ENCODE measurements around the gene LIMS1. TPM values are rescaled to one million over a fixed set of nuclear protein-coding genes. Genes with fewer than 3 reads are reported as not detected.

The LIMS1 gene
- total and polyA plus RNA-seq, 2 experiments from 2014 or later, result 28.6 to 36.9 TPM

- TF ChIP-seq EZH2phosphoT487 (IDR thresholded peaks at IDR 0.05; ENCODE audit: unreplicated experiment) (no peak), CREB1 (CRISPR knock-in tag; IDR thresholded peaks at IDR 0.05; ENCODE audit: low read depth) (no peak), ETS1 (IDR thresholded peaks at IDR 0.05) (no peak), REST (IDR thresholded peaks at IDR 0.05; ENCODE audit: unreplicated experiment) (no peak), ZNF114 (CRISPR knock-in tag; IDR thresholded peaks at IDR 0.05) (no peak), POLR2AphosphoS5 (IDR thresholded peaks at IDR 0.05; ENCODE audit: low read depth) (no peak), JUNB (IDR thresholded peaks at IDR 0.05; ENCODE audit: unreplicated experiment) (no peak)
These were observed 20.3 kb downstream of the LIMS1 start (continued) for GRCh38 chr2:108554528-108554927.

- no peak overlapping the region for H3K27ac ChIP-seq (ENCODE audit: low read depth)
- ATAC-seq, result no peak
- H3K9me3 Mint-ChIP-seq, result no peaks in the 10 kb centered on the region
- TF ChIP-seq JUNB (IDR thresholded peaks at IDR 0.05; ENCODE audit: unreplicated experiment), result no peak
- no peak for TF ChIP-seq EZH2phosphoT487 (IDR thresholded peaks at IDR 0.05; ENCODE audit: unreplicated experiment)
- no peak for TF ChIP-seq ETS1 (IDR thresholded peaks at IDR 0.05)
- no peak for TF ChIP-seq ZNF462 (CRISPR knock-in tag; IDR thresholded peaks at IDR 0.05)
- no peak for TF ChIP-seq CTCF (conservative IDR thresholded peaks at IDR 0.05; ENCODE audit: low read depth in 2 of 2)
- no peak for TF ChIP-seq STAT1 (IDR thresholded peaks at IDR 0.05; ENCODE audit: unreplicated experiment)
- TF ChIP-seq ZNF331 (CRISPR knock-in tag; IDR thresholded peaks at IDR 0.05; ENCODE audit: low read depth), result no peak
- no peak for TF ChIP-seq CREB1 (CRISPR knock-in tag; IDR thresholded peaks at IDR 0.05; ENCODE audit: low read depth)
- no peak for TF ChIP-seq ZNF114 (CRISPR knock-in tag; IDR thresholded peaks at IDR 0.05)
- no peak for TF ChIP-seq POLR2AphosphoS5 (IDR thresholded peaks at IDR 0.05; ENCODE audit: low read depth)
These were observed 21.3 kb downstream of the LIMS1 start for GRCh38 chr2:108555572-108555971.

More at GRCh38 chr2:108555572-108555971, 21.3 kb downstream of the LIMS1 start:
- Histone ChIP-seq H4K20me1 (replicated peaks; ENCODE audit: insufficient read depth) (no peaks in the 10 kb centered on the region), H3K9me2 (ENCODE audit: insufficient read depth) (no peaks in the 10 kb centered on the region), H3K4me1 (ENCODE audit: insufficient read depth) (peaks cover 26% of the 10 kb centered on the region), H3K4me3 (no peak overlapping the region), H3K36me3 (ENCODE audit: insufficient read depth) (no peaks in the 10 kb centered on the region), H3F3A (replicated peaks; ENCODE audit: low read depth) (0 out of 2 replicates have a peak, but pooled peaks cover 3% of the 10 kb centered on the region), H2AFZ (no peak overlapping the region), H3K27me3 (ENCODE audit: insufficient read depth) (no peaks in the 10 kb centered on the region), H3K4me2 (no peak overlapping the region), H3K79me2 (replicated peaks; ENCODE audit: insufficient read depth) (peaks cover 75% of the 10 kb centered on the region)
- Mint-ChIP-seq H3K4me3 (no peak overlapping the region), H3K27ac (no peak overlapping the region), H3K27me3 (ENCODE audit: insufficient read depth, low read depth, poor library complexity) (no peaks in the 10 kb centered on the region), H3K4me1 (peaks cover 18% of the 10 kb centered on the region), H3K36me3 (ENCODE audit: low read depth) (no peaks in the 10 kb centered on the region)
- no peak for DNase-seq (ENCODE audit: low spot score)

Data from GM23338 (cell line).